Vagina (tissue), 2 donors: ENCODE measurements around the gene TSR1. TPM values are rescaled to one million over a fixed set of nuclear protein-coding genes. Genes with fewer than 3 reads are reported as not detected.

Source experiments
- DNase-seq, 2 donors: peaks; one replicate each; pipeline ENCODE4 v3.0.0-alpha.2; 2017; ENCODE audit errors: extremely low spot score in 2 of 2
- H3K27ac ChIP-seq: fragments of 200-600 bp; sonication (generic); one replicate; pipeline ENCODE4 v1.5.1; 2019
- H3K27me3 ChIP-seq: fragments of 200-600 bp; sonication (generic); one replicate; pipeline ENCODE4 v1.5.1; 2019
- H3K36me3 ChIP-seq, 2 donors: fragments of 200-600 bp; sonication (generic); one replicate each; pipeline ENCODE4 v1.5.1; 2017 to 2019
- H3K4me1 ChIP-seq: fragments of 200-600 bp; sonication (generic); one replicate; pipeline ENCODE4 v1.5.1; 2019
- H3K4me3 ChIP-seq, 2 donors: fragments of 200-600 bp; sonication (generic); 1 replicate in 1 of 2; 2 replicates in 1 of 2; pipeline ENCODE4 v1.5.1; 2016 to 2019
- H3K9me3 ChIP-seq: fragments of 200-600 bp; sonication (generic); one replicate; pipeline ENCODE4 v1.5.1; 2019
- POLR2A ChIP-seq, 2 donors: fragments of 450-650 bp; IDR thresholded peaks; one replicate each; pipeline ENCODE4 v1.6.1; 2017; ENCODE audit warnings: antibody characterized with exemption in 2 of 2, mild to moderate bottlenecking in 2 of 2, moderate library complexity in 2 of 2
- POLR2AphosphoS5 ChIP-seq, 2 donors: sonication (generic); formaldehyde crosslinking; IDR thresholded peaks; one replicate each; pipeline ENCODE4 v1.9.0; 2017; ENCODE audit warnings: antibody characterized with exemption in 2 of 2, mild to moderate bottlenecking in 2 of 2, low read depth in 1 of 2; ENCODE audit not compliant: insufficient read depth in 1 of 2
- intact Hi-C: fragments of 100-400 bp; cut with DNase I; formaldehyde crosslinking; loops from one replicate; pipeline ENCODE4 v1.15.1; 2023
- total RNA-seq: library from RNA; depleted of rRNA; stranded (reverse); fragments of >200 nt; gene quantifications from one replicate; pipeline ENCODE4 v1.2.3, GENCODE V29; 2016
- TF ChIP-seq, protein P1 (sequence below), 3 experiments: fragments of 450-650 bp in 2 of 3; fragments of 200-600 bp in 1 of 3; sonication (generic) in 1 of 3; IDR thresholded peaks; one replicate each; pipeline ENCODE4 v1.5.1; 2017 to 2019; ENCODE audit warnings: antibody characterized with exemption in 3 of 3, mild to moderate bottlenecking in 2 of 3, moderate library complexity in 2 of 3

Gene TSR1
- total RNA-seq, 1 donor from 2014 or later, result 17.7 TPM

DNA sequence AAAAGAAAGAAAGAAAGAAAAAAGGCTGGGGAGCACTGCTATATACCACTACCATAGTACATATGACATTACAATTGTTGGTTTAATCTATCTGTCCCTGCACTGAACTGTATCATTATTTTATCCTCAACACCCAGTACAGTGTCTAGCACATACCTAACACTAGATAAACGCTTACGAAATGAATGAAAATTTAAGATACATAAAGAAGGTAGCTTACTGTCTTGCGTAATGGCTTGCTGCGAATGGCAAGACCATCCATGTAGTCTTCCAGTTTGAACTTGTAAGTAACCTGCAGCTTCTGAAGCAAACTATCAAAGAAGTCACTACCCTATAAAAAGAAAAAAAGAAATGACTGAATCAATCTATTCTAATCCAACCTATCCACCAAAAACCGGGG, 39.2 kb downstream of the TSR1 start:
- no peaks in the 10 kb centered on the region for H3K27me3 ChIP-seq
- H3K9me3 ChIP-seq, result no peaks in the 10 kb centered on the region
- peaks cover 27% of the 10 kb centered on the region for H3K4me1 ChIP-seq
- H3K4me3 ChIP-seq, result no peak overlapping the region
- no peak overlapping the region for H3K27ac ChIP-seq
- no peak for TF ChIP-seq POLR2A (IDR thresholded peaks at IDR 0.05)
- TF ChIP-seq, protein P1, sequence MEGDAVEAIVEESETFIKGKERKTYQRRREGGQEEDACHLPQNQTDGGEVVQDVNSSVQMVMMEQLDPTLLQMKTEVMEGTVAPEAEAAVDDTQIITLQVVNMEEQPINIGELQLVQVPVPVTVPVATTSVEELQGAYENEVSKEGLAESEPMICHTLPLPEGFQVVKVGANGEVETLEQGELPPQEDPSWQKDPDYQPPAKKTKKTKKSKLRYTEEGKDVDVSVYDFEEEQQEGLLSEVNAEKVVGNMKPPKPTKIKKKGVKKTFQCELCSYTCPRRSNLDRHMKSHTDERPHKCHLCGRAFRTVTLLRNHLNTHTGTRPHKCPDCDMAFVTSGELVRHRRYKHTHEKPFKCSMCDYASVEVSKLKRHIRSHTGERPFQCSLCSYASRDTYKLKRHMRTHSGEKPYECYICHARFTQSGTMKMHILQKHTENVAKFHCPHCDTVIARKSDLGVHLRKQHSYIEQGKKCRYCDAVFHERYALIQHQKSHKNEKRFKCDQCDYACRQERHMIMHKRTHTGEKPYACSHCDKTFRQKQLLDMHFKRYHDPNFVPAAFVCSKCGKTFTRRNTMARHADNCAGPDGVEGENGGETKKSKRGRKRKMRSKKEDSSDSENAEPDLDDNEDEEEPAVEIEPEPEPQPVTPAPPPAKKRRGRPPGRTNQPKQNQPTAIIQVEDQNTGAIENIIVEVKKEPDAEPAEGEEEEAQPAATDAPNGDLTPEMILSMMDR (IDR thresholded peaks at IDR 0.05), result no peak
- TF ChIP-seq POLR2AphosphoS5 (IDR thresholded peaks at IDR 0.05; ENCODE audit: insufficient read depth in 1 of 2, low read depth in 1 of 2), result no peak
- intact Hi-C loops, result no loop called here
- no peak for DNase-seq
- peaks cover 0 to 72% of the 10 kb centered on the region in 2 donors for H3K36me3 ChIP-seq

DNA sequence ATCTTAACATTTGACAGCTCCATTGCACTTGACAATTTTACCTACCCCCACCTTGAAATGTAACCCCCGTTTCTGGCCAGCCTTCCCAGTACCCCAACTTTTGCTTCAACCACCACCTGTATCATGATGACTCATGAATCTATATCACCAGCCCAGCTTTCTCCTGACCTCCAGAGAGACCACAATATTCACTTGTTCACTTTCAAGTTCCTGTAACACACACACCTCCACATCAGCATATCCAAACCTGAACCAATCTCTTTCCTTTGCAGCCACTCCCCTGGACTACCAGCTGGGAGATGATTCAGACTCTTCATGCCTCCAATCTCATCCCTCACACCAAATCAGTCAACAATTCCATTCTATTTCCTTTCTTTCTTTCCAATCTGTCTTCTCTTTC, 40.7 kb downstream of the TSR1 start:
- no peaks in the 10 kb centered on the region for H3K27me3 ChIP-seq
- DNase-seq, result no peak
- no peaks in the 10 kb centered on the region for H3K9me3 ChIP-seq
- TF ChIP-seq POLR2AphosphoS5 (IDR thresholded peaks at IDR 0.05; ENCODE audit: insufficient read depth in 1 of 2, low read depth in 1 of 2), result no peak
- no peak for TF ChIP-seq POLR2A (IDR thresholded peaks at IDR 0.05)
- TF ChIP-seq, protein P1 (IDR thresholded peaks at IDR 0.05), result no peak
- peaks cover 14% of the 10 kb centered on the region for H3K4me1 ChIP-seq
- H3K36me3 ChIP-seq, result peaks cover 0 to 81% of the 10 kb centered on the region in 2 donors
- no peak overlapping the region for H3K27ac ChIP-seq
- intact Hi-C loops, result no loop called here
- no peak overlapping the region for H3K4me3 ChIP-seq

DNA sequence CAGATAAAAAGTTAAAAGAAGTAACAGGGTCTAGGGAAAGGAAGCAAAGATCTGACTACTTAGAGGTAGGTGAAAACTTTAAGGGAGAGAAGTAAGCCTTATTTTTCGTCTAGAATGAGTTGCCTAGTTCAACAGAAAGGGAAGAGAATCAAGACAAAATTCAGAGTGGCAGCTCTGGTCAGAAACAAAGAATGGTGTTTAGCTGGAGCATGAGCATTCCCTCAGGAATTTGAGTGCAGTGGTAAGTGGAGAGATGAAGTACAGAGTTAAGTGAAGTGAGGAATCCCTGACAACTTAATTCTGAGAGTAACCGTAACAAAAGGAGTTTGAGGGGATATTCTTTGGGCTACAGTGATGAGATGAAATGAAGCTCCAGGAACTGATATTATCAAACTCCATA, 44.2 kb downstream of the TSR1 start:
- Histone ChIP-seq H3K4me3 (no peak overlapping the region), H3K27me3 (no peaks in the 10 kb centered on the region), H3K9me3 (no peaks in the 10 kb centered on the region), H3K36me3 (peaks cover 0 to 62% of the 10 kb centered on the region in 2 donors), H3K27ac (no peak overlapping the region), H3K4me1 (no peaks in the 10 kb centered on the region)
- DNase-seq, result no peak
- TF ChIP-seq POLR2A (IDR thresholded peaks at IDR 0.05) (no peak), POLR2AphosphoS5 (IDR thresholded peaks at IDR 0.05; ENCODE audit: insufficient read depth in 1 of 2, low read depth in 1 of 2) (no peak)
- TF ChIP-seq, protein P1 (IDR thresholded peaks at IDR 0.05), result no peak
- intact Hi-C loops, result no loop called here

DNA sequence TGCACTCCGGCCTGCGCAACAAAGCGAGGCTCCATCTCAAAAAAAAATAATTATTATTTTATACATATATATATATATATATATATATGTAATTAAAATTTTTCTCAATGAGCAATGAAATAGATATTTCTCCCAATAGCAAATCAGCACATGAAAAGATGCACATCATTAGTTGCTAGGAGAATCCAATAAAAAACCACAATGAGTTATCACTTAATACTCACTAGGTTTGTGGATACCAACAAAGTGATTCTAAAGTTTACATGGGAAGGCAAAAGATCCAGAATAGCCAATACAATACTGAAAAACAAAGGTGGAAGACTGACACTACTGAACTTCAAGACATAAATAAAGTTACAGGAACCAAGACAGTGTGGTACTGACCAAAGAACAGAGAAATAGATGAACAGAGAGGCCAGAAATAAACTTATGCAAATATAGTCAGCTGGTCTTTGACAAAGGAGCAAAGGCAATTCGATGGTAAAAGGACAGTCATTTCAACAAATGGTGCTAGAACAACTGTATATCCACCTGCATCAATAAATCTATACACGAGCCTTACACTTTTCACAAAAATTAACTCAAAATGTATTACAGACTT, 46.3 kb downstream of the TSR1 start:
- H3K36me3 ChIP-seq, result peaks cover 0 to 43% of the 10 kb centered on the region in 2 donors

DNA sequence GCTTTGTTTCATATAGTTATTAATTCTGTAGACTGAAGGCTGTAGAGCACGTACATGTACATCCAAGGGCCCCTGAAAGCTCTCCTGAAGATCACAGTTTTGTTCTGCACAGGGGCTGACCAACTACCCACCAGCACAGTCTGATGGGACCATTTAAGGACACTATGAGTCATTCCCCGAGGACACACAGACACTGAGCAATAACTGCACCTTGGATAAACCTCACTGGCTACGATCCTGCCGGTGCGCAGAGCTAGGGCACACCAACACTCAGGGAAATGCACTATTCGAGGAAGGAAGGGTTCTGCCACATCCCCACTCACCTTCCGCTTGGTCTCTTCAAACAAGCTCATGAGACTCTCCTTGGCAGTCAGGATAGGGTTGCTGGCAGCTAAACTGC, 53.0 kb downstream of the TSR1 start:
- TF ChIP-seq POLR2AphosphoS5 (IDR thresholded peaks at IDR 0.05; ENCODE audit: insufficient read depth in 1 of 2, low read depth in 1 of 2) (no peak), POLR2A (IDR thresholded peaks at IDR 0.05) (no peak)
- TF ChIP-seq, protein P1 (IDR thresholded peaks at IDR 0.05), result no peak
- Histone ChIP-seq H3K9me3 (no peaks in the 10 kb centered on the region), H3K36me3 (peaks cover 0 to 47% of the 10 kb centered on the region in 2 donors), H3K27me3 (no peaks in the 10 kb centered on the region), H3K27ac (no peak overlapping the region), H3K4me1 (no peaks in the 10 kb centered on the region), H3K4me3 (no peak overlapping the region)
- DNase-seq, result no peak
- intact Hi-C loops, result loop anchor here (5.0 kb wide), 1 partner anchor 226 kb away; the partner anchor contains the start of gene HIC1

More for the DNA sequence above, 46.3 kb downstream of the TSR1 start:
- Histone ChIP-seq H3K4me3 (no peak overlapping the region), H3K4me1 (no peaks in the 10 kb centered on the region), H3K27ac (no peak overlapping the region), H3K27me3 (no peaks in the 10 kb centered on the region), H3K9me3 (no peaks in the 10 kb centered on the region)
- intact Hi-C loops, result no loop called here
- TF ChIP-seq, protein P1 (IDR thresholded peaks at IDR 0.05), result no peak
- TF ChIP-seq POLR2A (IDR thresholded peaks at IDR 0.05) (no peak), POLR2AphosphoS5 (IDR thresholded peaks at IDR 0.05; ENCODE audit: insufficient read depth in 1 of 2, low read depth in 1 of 2) (no peak)
- no peak for DNase-seq
